ENCODE measurements around the gene KIFC3. TPM values are rescaled to one million over a fixed set of nuclear protein-coding genes. Genes with fewer than 3 reads are reported as not detected.

Gene KIFC3
- total and polyA plus RNA-seq, 2 of the 13 experiments (the other 11 are each of a cell fraction or from before 2014, with no cell fraction given), result 42.1 to 45.3 TPM

- TF ChIP-seq ZNF713 (CRISPR knock-in tag; IDR thresholded peaks at IDR 0.05) (no peak), CENPT (CRISPR knock-in tag; IDR thresholded peaks at IDR 0.05; ENCODE audit: low read depth) (no peak), KDM5B (CRISPR knock-in tag; IDR thresholded peaks at IDR 0.05; ENCODE audit: borderline replicate concordance) (peak; percentile 48; the same call in 1 of the 2 replicates), JUN (CRISPR knock-in tag; IDR thresholded peaks at IDR 0.05) (no peak), NR2F2 (IDR thresholded peaks at IDR 0.05; ENCODE audit: borderline replicate concordance, low read depth) (0 out of 2 replicates have a peak, but pooled peaks have one; percentile 25), MIXL1 (CRISPR knock-in tag; IDR thresholded peaks at IDR 0.05) (peak; percentile 14; the same call in 1 of the 2 replicates), ZNF710 (CRISPR knock-in tag; IDR thresholded peaks at IDR 0.05; ENCODE audit: borderline replicate concordance) (0 out of 2 replicates have a peak, but pooled peaks have one; percentile 54)
Observed at GRCh38 chr16:57821149-57821971, 19.1 kb upstream of the KIFC3 start (continued).

- TF ChIP-seq ZNF121 (CRISPR knock-in tag; IDR thresholded peaks at IDR 0.05), result peak; percentile 68; the same call in 1 of the 2 replicates
- peak; percentile 45; the same call in 1 of the 2 replicates for TF ChIP-seq ZNF770 (CRISPR knock-in tag; IDR thresholded peaks at IDR 0.05)
- 0 out of 2 replicates have a peak, but pooled peaks have one; percentile 20 for TF ChIP-seq ZMYM4 (CRISPR knock-in tag; IDR thresholded peaks at IDR 0.05)
- no peak for TF ChIP-seq TIGD3 (CRISPR knock-in tag; IDR thresholded peaks at IDR 0.05; ENCODE audit: borderline replicate concordance)
- no peak overlapping the region for H3K4me2 ChIP-seq (ENCODE audit: low read depth, low read length)
- FAIRE-seq (no peak), DNase-seq (ENCODE audit: low spot score) (no peak), ATAC-seq (no peak)
- intact Hi-C loops (cut with micrococcal nuclease; ENCODE audit: unreplicated experiment) (no loop called here), in situ Hi-C loops (cut with HindIII; ENCODE audit: extremely low pct_ligation_motif_present, low pct_unique_long_range_greater_than_20kb) (no loop called here)
- ChIA-PET CTCF (ENCODE audit: low intra/inter-chr PET ratio, low total read pairs) (no interaction called here), POLR2A (interaction anchor here (1.0 to 2.8 kb wide), 4 partner anchors 8 to 20 kb away, joined by 3 to 10 read pairs (median 4); no protein-coding TSS in a partner anchor)
- no peak overlapping the region for H2AFZ ChIP-seq (ENCODE audit: low read length)
- no peaks in the 10 kb centered on the region for H3K36me3 ChIP-seq (replicated peaks in 1 of 2; ENCODE audit: control insufficient read depth in 1 of 2, insufficient read depth in 2 of 2, low read length in 2 of 2)
- no peak overlapping the region for H3K27ac ChIP-seq (ENCODE audit: extremely low read length, insufficient read depth, low read length)
- H4K20me1 ChIP-seq (ENCODE audit: insufficient read depth, low read length), result no peaks in the 10 kb centered on the region
- WGBS (ENCODE audit: low lambda C conversion rate), result 82% methylated on average over 7 of the region's 8 CpGs
- no peak overlapping the region for H3K9ac ChIP-seq (ENCODE audit: insufficient read depth, low read depth, low read length)
- no TSS peak for BruUV-seq (replicated peaks)
- no peaks in the 10 kb centered on the region for H3K79me2 ChIP-seq (ENCODE audit: insufficient read depth, low read length)
- H3K9me3 ChIP-seq (ENCODE audit: low read length), result no peaks in the 10 kb centered on the region
- peaks cover 36% of the 10 kb centered on the region for H3K4me1 ChIP-seq (ENCODE audit: insufficient read depth, low read length)
- H3K4me3 ChIP-seq (replicated peaks in 1 of 3; ENCODE audit: insufficient read depth in 1 of 3, low read depth in 2 of 3, low read length in 3 of 3), result no peak overlapping the region
- no peaks in the 10 kb centered on the region for H3K27me3 ChIP-seq (ENCODE audit: control insufficient read depth in 1 of 2, insufficient read depth in 2 of 2, low read length in 2 of 2)
Observed at GRCh38 chr16:57818377-57819064, 16.2 kb upstream of the KIFC3 start.

Measured in HepG2 (cell line).